ENCODE measurements around the gene PSD2. TPM values are rescaled to one million over a fixed set of nuclear protein-coding genes. Genes with fewer than 3 reads are reported as not detected.

The PSD2 gene
- total and polyA plus RNA-seq, 10 of the 15 experiments (the other 5 are each of a cell fraction or from before 2014, with no cell fraction given) = 0.02 to 0.14 (median 0.03) TPM; not detected in 5

DNA sequence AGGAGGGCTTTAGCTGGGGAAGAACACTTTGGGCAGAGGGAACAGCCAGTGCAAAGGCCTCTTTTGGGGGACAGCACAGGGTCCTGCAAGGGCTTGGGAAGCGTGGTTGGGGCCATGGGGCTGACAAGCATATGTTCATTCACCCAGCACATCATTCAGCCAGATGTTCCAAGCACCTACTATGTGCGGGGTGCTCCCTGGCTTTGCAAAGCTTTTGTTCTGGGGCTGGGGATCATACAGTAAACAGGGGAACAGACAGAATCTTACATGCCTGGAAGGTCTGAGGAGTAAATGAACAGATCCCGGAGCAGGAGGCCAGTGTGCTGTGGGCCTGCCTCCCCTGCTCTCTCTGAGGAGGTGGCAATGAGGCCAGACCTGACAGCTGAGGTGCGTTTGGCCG is 16.7 kb downstream of the PSD2 start:
- H2AFZ ChIP-seq (ENCODE audit: control insufficient read depth, low read depth, low read length) = no peak overlapping the region
- H3K4me1 ChIP-seq (ENCODE audit: control insufficient read depth, insufficient read depth, low read length) = no peaks in the 10 kb centered on the region
- intact Hi-C loops (cut with micrococcal nuclease; ENCODE audit: unreplicated experiment) (no loop called here), in situ Hi-C loops (cut with MboI) (no loop called here)
- H3K36me3 ChIP-seq (ENCODE audit: control insufficient read depth in 2 of 2, insufficient read depth in 2 of 2, low read length in 1 of 2) = no peaks in the 10 kb centered on the region
- no peaks in the 10 kb centered on the region for H3K79me2 ChIP-seq (ENCODE audit: control insufficient read depth, insufficient read depth, low read length)
- ChIA-PET POLR2A (no interaction called here), RAD21 (ENCODE audit: unreplicated experiment) (interaction anchor here (0.8 to 1.2 kb wide), 2 partner anchors 25 to 157 kb away, joined by 3 read pairs; no protein-coding TSS in a partner anchor), CTCF (interaction anchor here (1.0 to 1.4 kb wide), 2 partner anchors 24 to 25 kb away, joined by 3 read pairs; no protein-coding TSS in a partner anchor), SMC1A (ENCODE audit: uncharacterized antibody, unreplicated experiment) (no interaction called here)
- WGBS (ENCODE audit: insufficient coverage, insufficient replicate concordance, low lambda C conversion rate, missing lambda C conversion rate) = 15% methylated on average over 5 of the region's 5 CpGs
- no peaks in the 10 kb centered on the region for H3K9me3 ChIP-seq (replicated peaks; ENCODE audit: control insufficient read depth, insufficient read depth, low read length)
- DNase-seq (ENCODE audit: low read depth, low spot score) (no peak), FAIRE-seq (no peak), ATAC-seq (no peak)
- H3K27me3 ChIP-seq (replicated peaks in 1 of 2; ENCODE audit: control insufficient read depth in 2 of 2, insufficient read depth in 2 of 2, low read length in 1 of 2) = peaks cover 0 to 4% of the 10 kb centered on the region in 2 experiments; a peak in 2 of 4 replicates
- no peak overlapping the region for H3K27ac ChIP-seq (ENCODE audit: control insufficient read depth, insufficient read depth)
- H3K4me2 ChIP-seq (ENCODE audit: control insufficient read depth, insufficient read depth) = no peak overlapping the region
- no TSS peak for BruUV-seq (replicated peaks)
- H3K4me3 ChIP-seq = no peak overlapping the region
- no peaks in the 10 kb centered on the region for H4K20me1 ChIP-seq (ENCODE audit: control insufficient read depth, insufficient read depth)
- H3K9ac ChIP-seq (ENCODE audit: control insufficient read depth, insufficient read depth, low read length) = no peak overlapping the region
- no peak for TF ChIP-seq CBFB (IDR thresholded peaks at IDR 0.05; ENCODE audit: low read depth)
- TF ChIP-seq, protein P1, sequence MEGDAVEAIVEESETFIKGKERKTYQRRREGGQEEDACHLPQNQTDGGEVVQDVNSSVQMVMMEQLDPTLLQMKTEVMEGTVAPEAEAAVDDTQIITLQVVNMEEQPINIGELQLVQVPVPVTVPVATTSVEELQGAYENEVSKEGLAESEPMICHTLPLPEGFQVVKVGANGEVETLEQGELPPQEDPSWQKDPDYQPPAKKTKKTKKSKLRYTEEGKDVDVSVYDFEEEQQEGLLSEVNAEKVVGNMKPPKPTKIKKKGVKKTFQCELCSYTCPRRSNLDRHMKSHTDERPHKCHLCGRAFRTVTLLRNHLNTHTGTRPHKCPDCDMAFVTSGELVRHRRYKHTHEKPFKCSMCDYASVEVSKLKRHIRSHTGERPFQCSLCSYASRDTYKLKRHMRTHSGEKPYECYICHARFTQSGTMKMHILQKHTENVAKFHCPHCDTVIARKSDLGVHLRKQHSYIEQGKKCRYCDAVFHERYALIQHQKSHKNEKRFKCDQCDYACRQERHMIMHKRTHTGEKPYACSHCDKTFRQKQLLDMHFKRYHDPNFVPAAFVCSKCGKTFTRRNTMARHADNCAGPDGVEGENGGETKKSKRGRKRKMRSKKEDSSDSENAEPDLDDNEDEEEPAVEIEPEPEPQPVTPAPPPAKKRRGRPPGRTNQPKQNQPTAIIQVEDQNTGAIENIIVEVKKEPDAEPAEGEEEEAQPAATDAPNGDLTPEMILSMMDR (IDR thresholded peaks at IDR 0.05 in 2 of 3, conservative IDR thresholded peaks at IDR 0.05 in 1 of 3; ENCODE audit: control insufficient read depth in 2 of 3, extremely low read depth in 1 of 3, insufficient read depth in 1 of 3, low read depth in 3 of 3, low read length in 3 of 3) = no peak
- TF ChIP-seq ZZZ3 (IDR thresholded peaks at IDR 0.05; ENCODE audit: control insufficient read depth, insufficient read length, low read depth) = no peak
- TF ChIP-seq YY1 (IDR thresholded peaks at IDR 0.05; ENCODE audit: low read depth, low read length) = no peak
- TF ChIP-seq ZNF384 (IDR thresholded peaks at IDR 0.05; ENCODE audit: borderline replicate concordance, low read depth, low read length) = no peak
- no peak for TF ChIP-seq BRCA1 (IDR thresholded peaks at IDR 0.05; ENCODE audit: low read depth, low read length)
- TF ChIP-seq STAT1 (conservative IDR thresholded peaks at IDR 0.05) = no peak
- no peak for TF ChIP-seq EGR1 (IDR thresholded peaks at IDR 0.05; ENCODE audit: borderline replicate concordance in 1 of 2, low read depth in 2 of 2, low read length in 2 of 2)
- TF ChIP-seq NRF1 (conservative IDR thresholded peaks at IDR 0.05; ENCODE audit: low read depth, low read length) = no peak
- TF ChIP-seq, protein P2, sequence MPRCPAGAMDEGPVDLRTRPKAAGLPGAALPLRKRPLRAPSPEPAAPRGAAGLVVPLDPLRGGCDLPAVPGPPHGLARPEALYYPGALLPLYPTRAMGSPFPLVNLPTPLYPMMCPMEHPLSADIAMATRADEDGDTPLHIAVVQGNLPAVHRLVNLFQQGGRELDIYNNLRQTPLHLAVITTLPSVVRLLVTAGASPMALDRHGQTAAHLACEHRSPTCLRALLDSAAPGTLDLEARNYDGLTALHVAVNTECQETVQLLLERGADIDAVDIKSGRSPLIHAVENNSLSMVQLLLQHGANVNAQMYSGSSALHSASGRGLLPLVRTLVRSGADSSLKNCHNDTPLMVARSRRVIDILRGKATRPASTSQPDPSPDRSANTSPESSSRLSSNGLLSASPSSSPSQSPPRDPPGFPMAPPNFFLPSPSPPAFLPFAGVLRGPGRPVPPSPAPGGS (IDR thresholded peaks at IDR 0.05; ENCODE audit: borderline replicate concordance, insufficient read depth, low read depth, low read length, poor library complexity, severe bottlenecking) = no peak
- no peak for TF ChIP-seq RAD21 (IDR thresholded peaks at IDR 0.05; ENCODE audit: insufficient read depth, low read depth, low read length)
- TF ChIP-seq MEF2B (IDR thresholded peaks at IDR 0.05; ENCODE audit: partially characterized antibody, poor library complexity, severe bottlenecking) = no peak
- no peak for TF ChIP-seq ZNF24 (IDR thresholded peaks at IDR 0.05)
- TF ChIP-seq, protein P3, sequence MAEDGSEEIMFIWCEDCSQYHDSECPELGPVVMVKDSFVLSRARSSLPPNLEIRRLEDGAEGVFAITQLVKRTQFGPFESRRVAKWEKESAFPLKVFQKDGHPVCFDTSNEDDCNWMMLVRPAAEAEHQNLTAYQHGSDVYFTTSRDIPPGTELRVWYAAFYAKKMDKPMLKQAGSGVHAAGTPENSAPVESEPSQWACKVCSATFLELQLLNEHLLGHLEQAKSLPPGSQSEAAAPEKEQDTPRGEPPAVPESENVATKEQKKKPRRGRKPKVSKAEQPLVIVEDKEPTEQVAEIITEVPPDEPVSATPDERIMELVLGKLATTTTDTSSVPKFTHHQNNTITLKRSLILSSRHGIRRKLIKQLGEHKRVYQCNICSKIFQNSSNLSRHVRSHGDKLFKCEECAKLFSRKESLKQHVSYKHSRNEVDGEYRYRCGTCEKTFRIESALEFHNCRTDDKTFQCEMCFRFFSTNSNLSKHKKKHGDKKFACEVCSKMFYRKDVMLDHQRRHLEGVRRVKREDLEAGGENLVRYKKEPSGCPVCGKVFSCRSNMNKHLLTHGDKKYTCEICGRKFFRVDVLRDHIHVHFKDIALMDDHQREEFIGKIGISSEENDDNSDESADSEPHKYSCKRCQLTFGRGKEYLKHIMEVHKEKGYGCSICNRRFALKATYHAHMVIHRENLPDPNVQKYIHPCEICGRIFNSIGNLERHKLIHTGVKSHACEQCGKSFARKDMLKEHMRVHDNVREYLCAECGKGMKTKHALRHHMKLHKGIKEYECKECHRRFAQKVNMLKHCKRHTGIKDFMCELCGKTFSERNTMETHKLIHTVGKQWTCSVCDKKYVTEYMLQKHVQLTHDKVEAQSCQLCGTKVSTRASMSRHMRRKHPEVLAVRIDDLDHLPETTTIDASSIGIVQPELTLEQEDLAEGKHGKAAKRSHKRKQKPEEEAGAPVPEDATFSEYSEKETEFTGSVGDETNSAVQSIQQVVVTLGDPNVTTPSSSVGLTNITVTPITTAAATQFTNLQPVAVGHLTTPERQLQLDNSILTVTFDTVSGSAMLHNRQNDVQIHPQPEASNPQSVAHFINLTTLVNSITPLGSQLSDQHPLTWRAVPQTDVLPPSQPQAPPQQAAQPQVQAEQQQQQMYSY (CRISPR knock-in tag; IDR thresholded peaks at IDR 0.05) = no peak
- TF ChIP-seq TCF7 (IDR thresholded peaks at IDR 0.05; ENCODE audit: borderline replicate concordance) = no peak
- no peak for TF ChIP-seq NR2C1 (IDR thresholded peaks at IDR 0.05)
- no peak for TF ChIP-seq SIN3A (IDR thresholded peaks at IDR 0.05; ENCODE audit: low read depth, low read length)
- TF ChIP-seq RFX5 (IDR thresholded peaks at IDR 0.05; ENCODE audit: low read depth, low read length) = no peak

All from GM12878 (cell line).